GM04503 (cell line): ENCODE data around the gene TNRC6B.
"Not testable (repeated sequence)": the region's sequence is repeated elsewhere in the genome, so short reads cannot be mapped to it uniquely, and the experiment has no call there.

ENCODE experiments used
- DNase-seq: peaks from one replicate; pipeline ENCODE4 v3.0.0-alpha.2; 2012; ENCODE audit warnings: low read depth

The TNRC6B gene

GRCh38 chr22:40182231-40182835 is 4.6 kb downstream of the TNRC6B start:
- no peak for DNase-seq

- DNase-seq = peak; percentile 83
These were observed 5.4 kb downstream of the TNRC6B start for GRCh38 chr22:40183029-40183581.

GRCh38 chr22:40183603-40184002 is 5.9 kb downstream of the TNRC6B start:
- not testable (repeated sequence) for DNase-seq

- no peak for DNase-seq
These were observed 9.7 kb downstream of the TNRC6B start for GRCh38 chr22:40187389-40187788.

GRCh38 chr22:40189997-40190396 is 12.3 kb downstream of the TNRC6B start:
- DNase-seq = no peak

- DNase-seq = no peak
These were observed 12.8 kb downstream of the TNRC6B start for GRCh38 chr22:40190501-40190900.

GRCh38 chr22:40193429-40194421 is 16.0 kb downstream of the TNRC6B start:
- no peak for DNase-seq

- DNase-seq = no peak
These were observed 16.9 kb downstream of the TNRC6B start for GRCh38 chr22:40194656-40195055.

- DNase-seq = peak; percentile 84
These were observed 19.1 kb downstream of the TNRC6B start for GRCh38 chr22:40196628-40197360.

- not testable (repeated sequence) for DNase-seq
These were observed 19.7 kb downstream of the TNRC6B start for GRCh38 chr22:40197421-40197820.

- no peak for DNase-seq
These were observed 21.0 kb downstream of the TNRC6B start for GRCh38 chr22:40198733-40199132.

- no peak for DNase-seq
These were observed 21.5 kb downstream of the TNRC6B start for GRCh38 chr22:40199223-40199622.

- no peak for DNase-seq
These were observed 22.1 kb downstream of the TNRC6B start for GRCh38 chr22:40199852-40200251.

- no peak for DNase-seq
These were observed 23.2 kb downstream of the TNRC6B start for GRCh38 chr22:40200795-40201530.

GRCh38 chr22:40202225-40202944 is 24.7 kb downstream of the TNRC6B start:
- DNase-seq = no peak

GRCh38 chr22:40203572-40203971 is 25.8 kb downstream of the TNRC6B start:
- DNase-seq = no peak

GRCh38 chr22:40204321-40205116 is 26.8 kb downstream of the TNRC6B start:
- peak; percentile 92 for DNase-seq

GRCh38 chr22:40206561-40206960 is 28.8 kb downstream of the TNRC6B start:
- no peak for DNase-seq

- no peak for DNase-seq
These were observed 33.1 kb downstream of the TNRC6B start for GRCh38 chr22:40210818-40211217.

GRCh38 chr22:40211476-40212054 is 33.8 kb downstream of the TNRC6B start:
- no peak for DNase-seq
